Trophoblast cell (in vitro differentiated cells and primary cell): Measurements from ENCODE around the gene RPN2.

ENCODE experiments used
- DNase-seq, 2 donors: peaks; one replicate each; pipeline ENCODE4 v3.0.0-alpha.2; 2016
- H2AFZ ChIP-seq: 2 replicates; pipeline ENCODE4 v1.6.1; 2013; ENCODE audit warnings: low read length, moderate library complexity, mild to moderate bottlenecking; ENCODE audit not compliant: insufficient read depth, poor library complexity
- H2AK5ac ChIP-seq: 2 replicates; pipeline ENCODE4 v1.6.1; 2013; ENCODE audit warnings: mild to moderate bottlenecking, low read length
- H2BK120ac ChIP-seq: 2 replicates; pipeline ENCODE4 v1.6.1; 2013; ENCODE audit warnings: low read length, mild to moderate bottlenecking, moderate library complexity; ENCODE audit not compliant: insufficient read depth, poor library complexity
- H2BK12ac ChIP-seq: 2 replicates; pipeline ENCODE4 v1.6.1; 2013; ENCODE audit warnings: mild to moderate bottlenecking, low read length, moderate library complexity
- H2BK5ac ChIP-seq: 2 replicates; pipeline ENCODE4 v1.6.1; 2013; ENCODE audit warnings: low read length, low read depth, moderate library complexity, mild to moderate bottlenecking; ENCODE audit not compliant: poor library complexity
- H3K14ac ChIP-seq: 2 replicates; pipeline ENCODE4 v1.6.1; 2013; ENCODE audit warnings: mild to moderate bottlenecking, low read length
- H3K18ac ChIP-seq: 2 replicates; pipeline ENCODE4 v1.6.1; 2013; ENCODE audit warnings: mild to moderate bottlenecking, low read length
- H3K23ac ChIP-seq: 2 replicates; pipeline ENCODE4 v1.6.1; 2013; ENCODE audit warnings: low read length
- H3K27ac ChIP-seq: 2 replicates; pipeline ENCODE4 v1.5.1; 2013; ENCODE audit warnings: low read depth, mild to moderate bottlenecking, inconsistent platforms, low read length, moderate library complexity
- H3K27me3 ChIP-seq: 2 replicates; pipeline ENCODE4 v1.6.1; 2013; ENCODE audit warnings: inconsistent platforms, mild to moderate bottlenecking, low read length, moderate library complexity; ENCODE audit not compliant: insufficient read depth
- H3K36me3 ChIP-seq, 2 experiments: 1 replicate in 1 of 2; 2 replicates in 1 of 2; pipeline ENCODE4 v1.6.1; 2013; ENCODE audit warnings: low read length in 2 of 2, mild to moderate bottlenecking in 2 of 2, moderate library complexity in 1 of 2; ENCODE audit not compliant: insufficient read depth in 2 of 2, control insufficient read depth in 1 of 2
- H3K4ac ChIP-seq: 2 replicates; pipeline ENCODE4 v1.6.1; 2013; ENCODE audit warnings: low read depth, mild to moderate bottlenecking, low read length, moderate library complexity
- H3K4me1 ChIP-seq, 2 experiments: 1 replicate in 1 of 2; 2 replicates in 1 of 2; pipeline ENCODE4 v1.6.1; 2013; ENCODE audit warnings: low read length in 2 of 2, mild to moderate bottlenecking in 2 of 2, moderate library complexity in 1 of 2; ENCODE audit not compliant: insufficient read depth in 2 of 2, control insufficient read depth in 1 of 2
- H3K4me2 ChIP-seq: 2 replicates; pipeline ENCODE4 v1.6.1; 2013; ENCODE audit warnings: inconsistent platforms, mild to moderate bottlenecking, low read length, moderate library complexity
- H3K4me3 ChIP-seq: 2 replicates; pipeline ENCODE4 v1.5.1; 2013; ENCODE audit warnings: mild to moderate bottlenecking, low read depth, low read length, inconsistent platforms
- H3K79me1 ChIP-seq: one replicate; pipeline ENCODE4 v1.6.1; 2013; ENCODE audit warnings: low read length
- H3K79me2 ChIP-seq: 2 replicates; pipeline ENCODE4 v1.6.1; 2013; ENCODE audit warnings: low read length, mild to moderate bottlenecking; ENCODE audit not compliant: control insufficient read depth, insufficient read depth, poor library complexity
- H3K9ac ChIP-seq: 2 replicates; pipeline ENCODE4 v1.6.1; 2013; ENCODE audit warnings: mild to moderate bottlenecking, low read length
- H3K9me3 ChIP-seq: 2 replicates; pipeline ENCODE4 v1.6.1; 2013; ENCODE audit warnings: low read depth, mild to moderate bottlenecking, control low read depth, inconsistent platforms, low read length; ENCODE audit not compliant: insufficient read depth
- H4K12ac ChIP-seq: 2 replicates; pipeline ENCODE4 v1.6.1; 2013; ENCODE audit warnings: low read depth, mild to moderate bottlenecking, low read length, moderate library complexity
- H4K8ac ChIP-seq: 2 replicates; pipeline ENCODE4 v1.6.1; 2013; ENCODE audit warnings: low read depth, mild to moderate bottlenecking, low read length, moderate library complexity
- H4K91ac ChIP-seq: one replicate; pipeline ENCODE4 v1.6.1; 2013; ENCODE audit warnings: low read depth, mild to moderate bottlenecking, low read length, moderate library complexity
- WGBS: extraction: QIAGEN DNeasy Blood & Tissue Kit; methylation state at CpG from one replicate; pipeline ENCODE4 v1.1.7; 2013; ENCODE audit warnings: missing lambda C conversion rate; ENCODE audit not compliant: insufficient read length, insufficient coverage; ENCODE audit errors: extremely low coverage; 5-methylcytosine and 5-hydroxymethylcytosine counted together

Gene RPN2

GRCh38 chr20:37280403-37280802 lies 101.3 kb downstream of the RPN2 start:
- peak overlapping the region; percentile 78 for H3K14ac ChIP-seq
- peak overlapping the region; percentile 61 for H3K4ac ChIP-seq
- H3K4me3 ChIP-seq = no peak overlapping the region
- peak overlapping the region; percentile 85 for H2BK12ac ChIP-seq
- peak overlapping the region; percentile 96 for H2BK120ac ChIP-seq
- no peak overlapping the region for H3K23ac ChIP-seq
- H3K79me2 ChIP-seq = peaks cover 2% of the 10 kb centered on the region
- H3K4me2 ChIP-seq = no peak overlapping the region
- no peak overlapping the region for H3K9ac ChIP-seq
- H3K27me3 ChIP-seq = no peaks in the 10 kb centered on the region
- H4K91ac ChIP-seq = peak overlapping the region; percentile 97
- no peak overlapping the region for H4K12ac ChIP-seq
- DNase-seq = no peak
- no peak overlapping the region for H2AFZ ChIP-seq
- H3K18ac ChIP-seq = peak overlapping the region; percentile 91
- no peaks in the 10 kb centered on the region for H3K9me3 ChIP-seq
- peak overlapping the region; percentile 79 for H3K27ac ChIP-seq
- H2BK5ac ChIP-seq = peak overlapping the region; percentile 86
- no CpG with 5 or more reads among the region's 8 CpGs for WGBS
- peak overlapping the region; percentile 75 for H4K8ac ChIP-seq
- no peaks in the 10 kb centered on the region for H3K36me3 ChIP-seq
- H3K79me1 ChIP-seq = peaks cover 49% of the 10 kb centered on the region
- peaks cover 24 to 37% of the 10 kb centered on the region in 2 experiments for H3K4me1 ChIP-seq
- peak overlapping the region; percentile 69 for H2AK5ac ChIP-seq

- no peak overlapping the region for H3K18ac ChIP-seq
- H2BK12ac ChIP-seq = peak overlapping the region; percentile 85
- H3K23ac ChIP-seq = no peak overlapping the region
- no peak overlapping the region for H3K4me3 ChIP-seq
- H3K9ac ChIP-seq = no peak overlapping the region
- H2BK120ac ChIP-seq = peak overlapping the region; percentile 77
- no peak overlapping the region for H2AFZ ChIP-seq
- no peak overlapping the region for H3K4me2 ChIP-seq
- no peaks in the 10 kb centered on the region for H3K36me3 ChIP-seq
- peak overlapping the region; percentile 73 for H4K8ac ChIP-seq
- peaks cover 2% of the 10 kb centered on the region for H3K79me2 ChIP-seq
- no peaks in the 10 kb centered on the region for H3K9me3 ChIP-seq
- H3K4me1 ChIP-seq = peaks cover 19 to 30% of the 10 kb centered on the region in 2 experiments
- H3K79me1 ChIP-seq = peaks cover 44% of the 10 kb centered on the region
- peak overlapping the region; percentile 35 for H3K27ac ChIP-seq
- DNase-seq = peak; percentile 26 to 59
- H2AK5ac ChIP-seq = peak overlapping the region; percentile 65
- H3K27me3 ChIP-seq = no peaks in the 10 kb centered on the region
- peak overlapping the region; percentile 97 for H4K91ac ChIP-seq
- peak overlapping the region; percentile 55 for H3K14ac ChIP-seq
- WGBS = no CpG with 5 or more reads among the region's 6 CpGs
- peak overlapping the region; percentile 61 for H2BK5ac ChIP-seq
- no peak overlapping the region for H4K12ac ChIP-seq
- H3K4ac ChIP-seq = peak overlapping the region; percentile 16
Observed at GRCh38 chr20:37282556-37282955, 103.4 kb downstream of the RPN2 start.

- Histone ChIP-seq H3K4me1 (peaks cover 19 to 28% of the 10 kb centered on the region in 2 experiments), H3K4me2 (no peak overlapping the region), H3K14ac (peak overlapping the region; percentile 85), H3K4me3 (no peak overlapping the region), H2BK120ac (peak overlapping the region; percentile 83), H2BK12ac (peak overlapping the region; percentile 80), H3K27me3 (no peaks in the 10 kb centered on the region), H2BK5ac (peak overlapping the region; percentile 25), H3K27ac (no peak overlapping the region), H3K36me3 (no peaks in the 10 kb centered on the region), H4K91ac (peak overlapping the region; percentile 72), H3K79me2 (peaks cover 2% of the 10 kb centered on the region), H3K9ac (no peak overlapping the region), H3K79me1 (peaks cover 42% of the 10 kb centered on the region), H3K18ac (peak overlapping the region; percentile 58), H3K23ac (no peak overlapping the region), H2AFZ (peak overlapping the region; percentile 4), H2AK5ac (peak overlapping the region; percentile 14), H3K4ac (peak overlapping the region; percentile 2), H4K8ac (peak overlapping the region; percentile 34), H4K12ac (no peak overlapping the region), H3K9me3 (no peaks in the 10 kb centered on the region)
- WGBS = no CpG with 5 or more reads among the region's 9 CpGs
- no peak for DNase-seq
Observed at GRCh38 chr20:37283530-37284195, 104.5 kb downstream of the RPN2 start.

- H2BK5ac ChIP-seq = no peak overlapping the region
- no peak overlapping the region for H3K9ac ChIP-seq
- no peak overlapping the region for H3K4me3 ChIP-seq
- peaks cover 5% of the 10 kb centered on the region for H3K79me2 ChIP-seq
- DNase-seq = no peak
- H3K4me1 ChIP-seq = peaks cover 17 to 25% of the 10 kb centered on the region in 2 experiments
- no peaks in the 10 kb centered on the region for H3K27me3 ChIP-seq
- peaks cover 45% of the 10 kb centered on the region for H3K79me1 ChIP-seq
- H3K23ac ChIP-seq = no peak overlapping the region
- no peak overlapping the region for H4K12ac ChIP-seq
- H3K18ac ChIP-seq = no peak overlapping the region
- peak overlapping the region; percentile 29 for H3K4ac ChIP-seq
- peak overlapping the region; percentile 80 for H2AK5ac ChIP-seq
- H3K14ac ChIP-seq = no peak overlapping the region
- H3K4me2 ChIP-seq = no peak overlapping the region
- H4K8ac ChIP-seq = peak overlapping the region; percentile 9
- WGBS = no CpG with 5 or more reads among the region's 6 CpGs
- H3K36me3 ChIP-seq = no peaks in the 10 kb centered on the region
- H3K9me3 ChIP-seq = no peaks in the 10 kb centered on the region
- H2AFZ ChIP-seq = no peak overlapping the region
- peak overlapping the region; percentile 49 for H4K91ac ChIP-seq
- peak overlapping the region; percentile 9 for H2BK12ac ChIP-seq
- H2BK120ac ChIP-seq = no peak overlapping the region
- no peak overlapping the region for H3K27ac ChIP-seq
Observed at GRCh38 chr20:37284691-37285161, 105.6 kb downstream of the RPN2 start.
